GM12872 (cell line): ENCODE data around the gene RMDN2.

Experiments
- CTCF ChIP-seq: IDR thresholded peaks from 3 replicates; pipeline ENCODE4 v1.5.1; 2011; ENCODE audit warnings: low read depth, mild to moderate bottlenecking, low read length, moderate library complexity; ENCODE audit not compliant: insufficient read depth

RMDN2 gene

GRCh38 chr2:37944268-37944667 lies 19.2 kb downstream of the RMDN2 start:
- TF ChIP-seq CTCF = no peak

GRCh38 chr2:37947306-37947705 lies 22.2 kb downstream of the RMDN2 start:
- no peak for TF ChIP-seq CTCF

GRCh38 chr2:37966326-37966725 lies 41.2 kb downstream of the RMDN2 start:
- TF ChIP-seq CTCF = no peak

GRCh38 chr2:37969731-37970130 lies 44.6 kb downstream of the RMDN2 start:
- no peak for TF ChIP-seq CTCF

GRCh38 chr2:37971971-37972370 lies 46.9 kb downstream of the RMDN2 start:
- no peak for TF ChIP-seq CTCF

- TF ChIP-seq CTCF = no peak
These were observed 48.7 kb downstream of the RMDN2 start for GRCh38 chr2:37973615-37974353.

GRCh38 chr2:37975808-37976207 lies 50.7 kb downstream of the RMDN2 start:
- no peak for TF ChIP-seq CTCF
